ENCODE results near the gene NTPCR.

DNA sequence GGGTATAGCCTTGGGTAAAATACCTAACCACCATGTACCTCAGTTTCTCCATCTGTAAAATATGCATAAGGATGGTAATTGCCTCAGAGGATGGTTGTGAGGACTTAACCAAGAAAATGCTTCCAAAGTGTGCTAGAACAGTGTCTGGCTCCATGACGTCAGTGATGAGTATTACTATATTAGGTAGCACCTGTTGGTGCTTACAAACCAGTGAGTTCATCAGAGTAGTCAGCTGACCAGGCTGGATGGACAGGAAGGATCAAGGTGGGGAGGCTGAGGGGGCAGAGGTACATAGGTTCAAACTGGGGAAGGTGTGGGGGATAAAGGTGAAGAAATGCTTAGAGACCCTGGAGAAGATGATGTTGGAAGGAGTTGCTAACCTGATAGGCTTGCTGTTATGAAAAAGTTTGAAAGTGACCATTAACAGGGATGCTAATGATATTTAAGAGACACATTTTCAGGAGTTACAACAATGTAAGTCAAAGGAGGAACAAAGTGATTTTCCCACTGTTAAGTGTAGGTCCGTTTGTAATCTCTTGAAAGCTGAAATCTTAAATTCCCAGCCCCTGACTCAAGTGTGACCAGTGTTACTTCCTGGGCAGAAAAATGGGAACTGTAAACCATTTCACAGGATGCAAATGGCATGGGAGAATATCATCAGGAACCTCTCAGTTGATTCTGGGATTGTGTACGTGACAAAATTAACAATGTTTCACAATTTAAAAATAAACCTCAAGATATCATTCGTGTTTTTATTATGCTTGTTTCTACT is 4.4 kb downstream of the NTPCR start:
- TF ChIP-seq, protein P1, sequence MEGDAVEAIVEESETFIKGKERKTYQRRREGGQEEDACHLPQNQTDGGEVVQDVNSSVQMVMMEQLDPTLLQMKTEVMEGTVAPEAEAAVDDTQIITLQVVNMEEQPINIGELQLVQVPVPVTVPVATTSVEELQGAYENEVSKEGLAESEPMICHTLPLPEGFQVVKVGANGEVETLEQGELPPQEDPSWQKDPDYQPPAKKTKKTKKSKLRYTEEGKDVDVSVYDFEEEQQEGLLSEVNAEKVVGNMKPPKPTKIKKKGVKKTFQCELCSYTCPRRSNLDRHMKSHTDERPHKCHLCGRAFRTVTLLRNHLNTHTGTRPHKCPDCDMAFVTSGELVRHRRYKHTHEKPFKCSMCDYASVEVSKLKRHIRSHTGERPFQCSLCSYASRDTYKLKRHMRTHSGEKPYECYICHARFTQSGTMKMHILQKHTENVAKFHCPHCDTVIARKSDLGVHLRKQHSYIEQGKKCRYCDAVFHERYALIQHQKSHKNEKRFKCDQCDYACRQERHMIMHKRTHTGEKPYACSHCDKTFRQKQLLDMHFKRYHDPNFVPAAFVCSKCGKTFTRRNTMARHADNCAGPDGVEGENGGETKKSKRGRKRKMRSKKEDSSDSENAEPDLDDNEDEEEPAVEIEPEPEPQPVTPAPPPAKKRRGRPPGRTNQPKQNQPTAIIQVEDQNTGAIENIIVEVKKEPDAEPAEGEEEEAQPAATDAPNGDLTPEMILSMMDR (IDR thresholded peaks at IDR 0.05 in 2 of 3, conservative IDR thresholded peaks at IDR 0.05 in 1 of 3; ENCODE audit: borderline replicate concordance in 1 of 3, insufficient read depth in 1 of 3, low read depth in 2 of 3, low read length in 2 of 3): no peak
- TF ChIP-seq POLR2A (IDR thresholded peaks at IDR 0.05; ENCODE audit: borderline replicate concordance, extremely low read depth, insufficient read depth, insufficient read length) (no peak), EZH2 (IDR thresholded peaks at IDR 0.05) (no peak), TCF7L2 (IDR thresholded peaks at IDR 0.05; ENCODE audit: borderline replicate concordance, extremely low read depth, insufficient read depth, insufficient read length) (no peak), CEBPB (IDR thresholded peaks at IDR 0.05; ENCODE audit: low read depth) (no peak), POLR2AphosphoS5 (IDR thresholded peaks at IDR 0.05; ENCODE audit: low read depth, low read length) (no peak), YY1 (IDR thresholded peaks at IDR 0.05; ENCODE audit: extremely low read depth, insufficient replicate concordance, low read depth, low read length) (no peak), EGR1 (IDR thresholded peaks at IDR 0.05; ENCODE audit: low read depth) (no peak), SRF (IDR thresholded peaks at IDR 0.05; ENCODE audit: low read depth) (no peak), FOSL1 (IDR thresholded peaks at IDR 0.05; ENCODE audit: low read depth) (no peak), SIN3A (IDR thresholded peaks at IDR 0.05; ENCODE audit: low read depth) (no peak), ZNF274 (IDR thresholded peaks at IDR 0.05; ENCODE audit: low read depth, low read length) (no peak)
- TF ChIP-seq, protein P2, sequence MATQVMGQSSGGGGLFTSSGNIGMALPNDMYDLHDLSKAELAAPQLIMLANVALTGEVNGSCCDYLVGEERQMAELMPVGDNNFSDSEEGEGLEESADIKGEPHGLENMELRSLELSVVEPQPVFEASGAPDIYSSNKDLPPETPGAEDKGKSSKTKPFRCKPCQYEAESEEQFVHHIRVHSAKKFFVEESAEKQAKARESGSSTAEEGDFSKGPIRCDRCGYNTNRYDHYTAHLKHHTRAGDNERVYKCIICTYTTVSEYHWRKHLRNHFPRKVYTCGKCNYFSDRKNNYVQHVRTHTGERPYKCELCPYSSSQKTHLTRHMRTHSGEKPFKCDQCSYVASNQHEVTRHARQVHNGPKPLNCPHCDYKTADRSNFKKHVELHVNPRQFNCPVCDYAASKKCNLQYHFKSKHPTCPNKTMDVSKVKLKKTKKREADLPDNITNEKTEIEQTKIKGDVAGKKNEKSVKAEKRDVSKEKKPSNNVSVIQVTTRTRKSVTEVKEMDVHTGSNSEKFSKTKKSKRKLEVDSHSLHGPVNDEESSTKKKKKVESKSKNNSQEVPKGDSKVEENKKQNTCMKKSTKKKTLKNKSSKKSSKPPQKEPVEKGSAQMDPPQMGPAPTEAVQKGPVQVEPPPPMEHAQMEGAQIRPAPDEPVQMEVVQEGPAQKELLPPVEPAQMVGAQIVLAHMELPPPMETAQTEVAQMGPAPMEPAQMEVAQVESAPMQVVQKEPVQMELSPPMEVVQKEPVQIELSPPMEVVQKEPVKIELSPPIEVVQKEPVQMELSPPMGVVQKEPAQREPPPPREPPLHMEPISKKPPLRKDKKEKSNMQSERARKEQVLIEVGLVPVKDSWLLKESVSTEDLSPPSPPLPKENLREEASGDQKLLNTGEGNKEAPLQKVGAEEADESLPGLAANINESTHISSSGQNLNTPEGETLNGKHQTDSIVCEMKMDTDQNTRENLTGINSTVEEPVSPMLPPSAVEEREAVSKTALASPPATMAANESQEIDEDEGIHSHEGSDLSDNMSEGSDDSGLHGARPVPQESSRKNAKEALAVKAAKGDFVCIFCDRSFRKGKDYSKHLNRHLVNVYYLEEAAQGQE (IDR thresholded peaks at IDR 0.05; ENCODE audit: low read depth): no peak
- TF ChIP-seq, protein P3, sequence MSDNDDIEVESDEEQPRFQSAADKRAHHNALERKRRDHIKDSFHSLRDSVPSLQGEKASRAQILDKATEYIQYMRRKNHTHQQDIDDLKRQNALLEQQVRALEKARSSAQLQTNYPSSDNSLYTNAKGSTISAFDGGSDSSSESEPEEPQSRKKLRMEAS (IDR thresholded peaks at IDR 0.05): no peak

Measured in HCT116 (cell line).